ENCODE measurements around the gene POTEC. TPM values are rescaled to one million over a fixed set of nuclear protein-coding genes. Genes with fewer than 3 reads are reported as not detected.
"Not testable (repeated sequence)": the region's sequence is repeated elsewhere in the genome, so short reads cannot be mapped to it uniquely, and the experiment has no call there.

POTEC gene
- total RNA-seq, 2 donors from 2014 or later: not detected

- not testable (repeated sequence) for ATAC-seq (ENCODE audit: insufficient number of reproducible peaks, low FRiP score, low read depth); H3K9me3 ChIP-seq; H3K27me3 ChIP-seq (replicated peaks; ENCODE audit: insufficient read depth); H3K4me3 ChIP-seq; H3K4me1 ChIP-seq (ENCODE audit: control insufficient read depth in 1 of 2, low read depth in 2 of 2); DNase-seq (ENCODE audit: low spot score); H3K27ac ChIP-seq; H3K36me3 ChIP-seq
Measured at GRCh38 chr18:14475520-14475919, 67.9 kb downstream of the POTEC start.

- H3K36me3 ChIP-seq; H3K4me1 ChIP-seq (ENCODE audit: control insufficient read depth in 1 of 2, low read depth in 2 of 2); H3K27me3 ChIP-seq (replicated peaks; ENCODE audit: insufficient read depth); H3K4me3 ChIP-seq; H3K9me3 ChIP-seq; DNase-seq (ENCODE audit: low spot score); H3K27ac ChIP-seq; ATAC-seq (ENCODE audit: insufficient number of reproducible peaks, low FRiP score, low read depth): not testable (repeated sequence)
Measured at GRCh38 chr18:14474752-14475151, 68.6 kb downstream of the POTEC start.

GRCh38 chr18:14474007-14474720 is 69.2 kb downstream of the POTEC start:
- H3K27me3 ChIP-seq (replicated peaks; ENCODE audit: insufficient read depth); ATAC-seq (ENCODE audit: insufficient number of reproducible peaks, low FRiP score, low read depth); H3K9me3 ChIP-seq; H3K27ac ChIP-seq; DNase-seq (ENCODE audit: low spot score); H3K4me3 ChIP-seq; H3K36me3 ChIP-seq; H3K4me1 ChIP-seq (ENCODE audit: control insufficient read depth in 1 of 2, low read depth in 2 of 2): not testable (repeated sequence)

GRCh38 chr18:14473250-14474006 is 70.0 kb downstream of the POTEC start:
- H3K27me3 ChIP-seq (replicated peaks; ENCODE audit: insufficient read depth); DNase-seq (ENCODE audit: low spot score); ATAC-seq (ENCODE audit: insufficient number of reproducible peaks, low FRiP score, low read depth); H3K4me3 ChIP-seq; H3K27ac ChIP-seq; H3K9me3 ChIP-seq; H3K4me1 ChIP-seq (ENCODE audit: control insufficient read depth in 1 of 2, low read depth in 2 of 2); H3K36me3 ChIP-seq: not testable (repeated sequence)

- not testable (repeated sequence) for H3K9me3 ChIP-seq; H3K27me3 ChIP-seq (replicated peaks; ENCODE audit: insufficient read depth); H3K4me3 ChIP-seq; ATAC-seq (ENCODE audit: insufficient number of reproducible peaks, low FRiP score, low read depth); DNase-seq (ENCODE audit: low spot score); H3K36me3 ChIP-seq; H3K4me1 ChIP-seq (ENCODE audit: control insufficient read depth in 1 of 2, low read depth in 2 of 2); H3K27ac ChIP-seq
Measured at GRCh38 chr18:14471286-14471685, 72.1 kb downstream of the POTEC start.

- not testable (repeated sequence) for ATAC-seq (ENCODE audit: insufficient number of reproducible peaks, low FRiP score, low read depth); H3K9me3 ChIP-seq; H3K4me1 ChIP-seq (ENCODE audit: control insufficient read depth in 1 of 2, low read depth in 2 of 2); H3K27ac ChIP-seq; H3K27me3 ChIP-seq (replicated peaks; ENCODE audit: insufficient read depth); H3K36me3 ChIP-seq; H3K4me3 ChIP-seq; DNase-seq (ENCODE audit: low spot score)
Measured at GRCh38 chr18:14470446-14470845, 73.0 kb downstream of the POTEC start.

- not testable (repeated sequence) for DNase-seq (ENCODE audit: low spot score); H3K36me3 ChIP-seq; H3K27ac ChIP-seq; H3K9me3 ChIP-seq; H3K27me3 ChIP-seq (replicated peaks; ENCODE audit: insufficient read depth); H3K4me1 ChIP-seq (ENCODE audit: control insufficient read depth in 1 of 2, low read depth in 2 of 2); H3K4me3 ChIP-seq; ATAC-seq (ENCODE audit: insufficient number of reproducible peaks, low FRiP score, low read depth)
Measured at GRCh38 chr18:14470046-14470445, 73.4 kb downstream of the POTEC start.

GRCh38 chr18:14465989-14466388 is 77.4 kb downstream of the POTEC start:
- H3K9me3 ChIP-seq; H3K4me3 ChIP-seq; H3K36me3 ChIP-seq; H3K27me3 ChIP-seq (replicated peaks; ENCODE audit: insufficient read depth); H3K4me1 ChIP-seq (ENCODE audit: control insufficient read depth in 1 of 2, low read depth in 2 of 2); DNase-seq (ENCODE audit: low spot score); ATAC-seq (ENCODE audit: insufficient number of reproducible peaks, low FRiP score, low read depth); H3K27ac ChIP-seq: not testable (repeated sequence)

Other genes with a start within 250 kb of the POTEC start
- gene ANKRD30B, start 204.6 kb upstream of the POTEC start, total RNA-seq: not detected